ENCODE measurements around the gene TMEM258.
A peak's percentile ranks its signal among the peaks of the same experiment; 100 is the strongest.

Gene TMEM258

GRCh38 chr11:61830237-61831105 lies 38.1 kb upstream of the TMEM258 start:
- peak overlapping the region; percentile 94 for H3K4me3 ChIP-seq (replicated peaks; ENCODE audit: low read depth, low read length)
- TF ChIP-seq CTCF (IDR thresholded peaks at IDR 0.05; ENCODE audit: low read length, missing control alignments), result no peak
- peak; percentile 56 for DNase-seq (ENCODE audit: low read depth)

GRCh38 chr11:61829806-61830205 lies 37.4 kb upstream of the TMEM258 start:
- no peak for DNase-seq (ENCODE audit: low read depth)
- TF ChIP-seq CTCF (IDR thresholded peaks at IDR 0.05; ENCODE audit: low read length, missing control alignments), result no peak
- H3K4me3 ChIP-seq (replicated peaks; ENCODE audit: low read depth, low read length), result peak overlapping the region; percentile 94

GRCh38 chr11:61828629-61829407 lies 36.4 kb upstream of the TMEM258 start:
- DNase-seq (ENCODE audit: low read depth), result peak; percentile 37
- peak; percentile 30 for TF ChIP-seq CTCF (IDR thresholded peaks at IDR 0.05; ENCODE audit: low read length, missing control alignments)
- H3K4me3 ChIP-seq (replicated peaks; ENCODE audit: low read depth, low read length), result peak overlapping the region; percentile 94

- H3K4me3 ChIP-seq (replicated peaks; ENCODE audit: low read depth, low read length), result peak overlapping the region; percentile 94
- no peak for DNase-seq (ENCODE audit: low read depth)
- no peak for TF ChIP-seq CTCF (IDR thresholded peaks at IDR 0.05; ENCODE audit: low read length, missing control alignments)
Observed at GRCh38 chr11:61828379-61828628, 35.9 kb upstream of the TMEM258 start.

GRCh38 chr11:61827571-61828378 lies 35.4 kb upstream of the TMEM258 start, which contains the start of gene FADS2:
TSS of gene FADS2 (plus strand) at chr11:61828300. CDS start at chr11:61828391, 91 bp downstream.
- DNase-seq (ENCODE audit: low read depth), result peak; percentile 97
- H3K4me3 ChIP-seq (replicated peaks; ENCODE audit: low read depth, low read length), result peak within 1 kb of the TSS; percentile 94
- no peak for TF ChIP-seq CTCF (IDR thresholded peaks at IDR 0.05; ENCODE audit: low read length, missing control alignments)

- no peak for DNase-seq (ENCODE audit: low read depth)
- no peak for TF ChIP-seq CTCF (IDR thresholded peaks at IDR 0.05; ENCODE audit: low read length, missing control alignments)
- peak overlapping the region; percentile 94 for H3K4me3 ChIP-seq (replicated peaks; ENCODE audit: low read depth, low read length)
Observed at GRCh38 chr11:61826930-61827570, 34.7 kb upstream of the TMEM258 start.
